Right renal pelvis (tissue), 4 donors: ENCODE results near the gene SDCCAG8. TPM values are rescaled to one million over a fixed set of nuclear protein-coding genes. Genes with fewer than 3 reads are reported as not detected.

Experiments used
- DNase-seq, 4 donors: peaks; one replicate each; pipeline ENCODE4 v3.0.0-alpha.2; 2013; ENCODE audit warnings: low read depth in 4 of 4, low spot score in 3 of 4, missing footprints in 1 of 4
- polyA plus RNA-seq, 4 donors: library from polyadenylated mRNA; unstranded; fragments of 120-200 nt; gene quantifications; one replicate each; pipeline ENCODE4 v1.2.1, GENCODE V29; 2013; ENCODE audit not compliant: insufficient read length in 4 of 4

The SDCCAG8 gene
- polyA plus RNA-seq, 4 donors: 40.8 to 50.4 (median 43.7) TPM

- DNase-seq: no peak
Measured at GRCh38 chr1:243496806-243497205, 241.0 kb downstream of the SDCCAG8 start.

- DNase-seq: no peak
Measured at GRCh38 chr1:243497939-243498681, 242.3 kb downstream of the SDCCAG8 start.

- DNase-seq: no peak
Measured at GRCh38 chr1:243499248-243499647, 243.4 kb downstream of the SDCCAG8 start.

- DNase-seq: no peak
Measured at GRCh38 chr1:243499711-243500110, 243.9 kb downstream of the SDCCAG8 start.

- DNase-seq: no peak
Measured at GRCh38 chr1:243500512-243500911, 244.7 kb downstream of the SDCCAG8 start.

- DNase-seq: no peak
Measured at GRCh38 chr1:243501002-243501401, 245.2 kb downstream of the SDCCAG8 start.

GRCh38 chr1:243503155-243503554, 247.3 kb downstream of the SDCCAG8 start:
- no peak for DNase-seq

GRCh38 chr1:243505986-243506689, 250.3 kb downstream of the SDCCAG8 start:
- DNase-seq: no peak

- no peak for DNase-seq
Measured at GRCh38 chr1:243507001-243507671, 251.3 kb downstream of the SDCCAG8 start.

- DNase-seq: no peak
Measured at GRCh38 chr1:243507672-243508302, 251.9 kb downstream of the SDCCAG8 start.

- DNase-seq: no peak
Measured at GRCh38 chr1:243508303-243508713, 252.5 kb downstream of the SDCCAG8 start.

- no peak for DNase-seq
Measured at GRCh38 chr1:243508943-243509342, 253.1 kb downstream of the SDCCAG8 start.

- DNase-seq: no peak
Measured at GRCh38 chr1:243510928-243511327, 255.1 kb downstream of the SDCCAG8 start.

- no peak for DNase-seq
Measured at GRCh38 chr1:243513726-243514491, 258.1 kb downstream of the SDCCAG8 start.

- DNase-seq: no peak
Measured at GRCh38 chr1:243514927-243515326, 259.1 kb downstream of the SDCCAG8 start.

- DNase-seq: no peak
Measured at GRCh38 chr1:243520831-243521230, 265.0 kb downstream of the SDCCAG8 start.

- no peak for DNase-seq
Measured at GRCh38 chr1:243523766-243524165, 267.9 kb downstream of the SDCCAG8 start.

- DNase-seq: no peak
Measured at GRCh38 chr1:243525085-243525487, 269.2 kb downstream of the SDCCAG8 start.

GRCh38 chr1:243526180-243526579, 270.3 kb downstream of the SDCCAG8 start:
- DNase-seq: no peak

- DNase-seq: no peak
Measured at GRCh38 chr1:243528459-243529121, 272.7 kb downstream of the SDCCAG8 start.
